WTC11 (cell line): Measurements from ENCODE around the gene GNLY.

ENCODE experiments used
- CBFB ChIP-seq: sonication (generic); formaldehyde crosslinking; IDR thresholded peaks from 2 replicates; pipeline ENCODE4 v1.8.1; 2022; ENCODE audit warnings: mild to moderate bottlenecking, low read depth, missing genetic modification reagents
- CREB1 ChIP-seq: sonication (generic); formaldehyde crosslinking; IDR thresholded peaks from 2 replicates; pipeline ENCODE4 v1.8.0; 2023; ENCODE audit warnings: mild to moderate bottlenecking, missing genetic modification reagents
- ELF4 ChIP-seq: sonication (generic); formaldehyde crosslinking; IDR thresholded peaks from 2 replicates; pipeline ENCODE4 v1.8.1; 2022; ENCODE audit warnings: low read depth, mild to moderate bottlenecking, moderate library complexity, missing genetic modification reagents
- ESRRA ChIP-seq: sonication (generic); formaldehyde crosslinking; IDR thresholded peaks from 2 replicates; pipeline ENCODE4 v1.8.1; 2022; ENCODE audit warnings: mild to moderate bottlenecking, missing genetic modification reagents, borderline replicate concordance
- FOXJ3 ChIP-seq: sonication (generic); formaldehyde crosslinking; IDR thresholded peaks from 2 replicates; pipeline ENCODE4 v1.9.0; 2021; ENCODE audit warnings: missing genetic modification reagents, mild to moderate bottlenecking, borderline replicate concordance
- JAZF1 ChIP-seq: fragments of 250-450 bp; sonication (Bioruptor Pico); IDR thresholded peaks from 2 replicates; pipeline ENCODE4 v1.9.0; 2021; ENCODE audit warnings: moderate library complexity, mild to moderate bottlenecking, inconsistent platforms
- TEAD4 ChIP-seq: sonication (generic); formaldehyde crosslinking; IDR thresholded peaks from 2 replicates; pipeline ENCODE4 v1.8.0; 2022; ENCODE audit warnings: mild to moderate bottlenecking, missing genetic modification reagents
- TF ChIP-seq, protein P1 (sequence below): sonication (generic); formaldehyde crosslinking; IDR thresholded peaks from 2 replicates; pipeline ENCODE4 v1.8.1; 2022; ENCODE audit warnings: mild to moderate bottlenecking, missing genetic modification reagents, moderate library complexity, borderline replicate concordance
- TF ChIP-seq, protein P2 (sequence below): fragments of 200-600 bp; IDR thresholded peaks from 2 replicates; pipeline ENCODE4 v1.8.0; 2022; ENCODE audit warnings: antibody characterized with exemption
- TF ChIP-seq, protein P3 (sequence below): sonication (generic); formaldehyde crosslinking; conservative IDR thresholded peaks from 2 replicates; pipeline ENCODE4 v1.8.1; 2022; ENCODE audit warnings: mild to moderate bottlenecking, missing genetic modification reagents
- TF ChIP-seq, protein P4 (sequence below): sonication (generic); formaldehyde crosslinking; IDR thresholded peaks from 2 replicates; pipeline ENCODE4 v1.8.1; 2022; ENCODE audit warnings: low read depth, missing genetic modification reagents, borderline replicate concordance

DNA sequence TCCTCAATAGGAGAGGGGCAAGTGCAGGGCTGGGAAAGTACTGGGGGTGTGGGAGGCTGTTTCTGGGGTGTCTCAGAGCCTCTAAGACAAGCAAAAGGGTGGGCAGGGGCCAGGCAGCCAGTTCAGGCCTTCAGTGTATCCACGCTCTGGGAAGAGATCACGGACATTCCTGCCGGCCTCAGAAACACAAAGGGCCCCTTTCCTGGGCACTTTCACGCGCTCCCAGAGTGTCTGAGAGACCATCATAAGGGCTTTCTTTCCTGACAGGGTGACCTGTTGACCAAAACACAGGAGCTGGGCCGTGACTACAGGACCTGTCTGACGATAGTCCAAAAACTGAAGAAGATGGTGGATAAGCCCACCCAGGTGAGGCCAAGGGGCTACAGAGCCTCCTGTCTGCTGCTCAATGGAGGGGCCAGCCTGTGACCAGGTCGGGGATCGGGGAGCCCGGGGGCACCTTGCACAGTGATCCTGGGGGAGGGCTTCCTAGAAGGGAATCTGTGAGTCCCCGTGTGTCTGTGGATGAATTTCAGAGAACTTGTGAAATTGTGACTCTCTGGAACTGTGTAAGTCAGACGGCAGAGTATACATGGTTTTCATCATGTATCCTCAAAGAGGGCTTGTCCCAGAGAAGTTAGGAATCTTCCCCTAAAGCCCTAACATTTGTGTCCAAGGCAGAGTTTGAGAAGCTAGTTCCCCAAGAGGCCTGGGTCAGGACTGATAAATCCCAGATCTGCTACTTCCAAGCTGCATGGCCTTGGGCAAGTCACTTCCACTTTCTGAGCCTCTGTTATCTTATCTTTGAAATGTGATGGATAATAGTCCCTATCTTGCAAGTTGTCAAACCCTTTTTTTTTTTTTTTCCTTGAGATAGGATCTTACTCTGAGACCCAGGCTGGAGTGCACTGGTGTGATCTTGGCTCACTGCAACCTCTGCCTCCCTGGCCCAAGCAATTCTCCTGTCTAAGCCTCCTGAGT, 1.8 kb downstream of the GNLY start:
- TF ChIP-seq ELF4 (CRISPR knock-in tag) (no peak), ESRRA (no peak), CBFB (CRISPR knock-in tag) (no peak), CREB1 (CRISPR knock-in tag) (no peak), JAZF1 (CRISPR knock-in tag) (no peak), FOXJ3 (no peak), TEAD4 (no peak)
- TF ChIP-seq, protein P1, sequence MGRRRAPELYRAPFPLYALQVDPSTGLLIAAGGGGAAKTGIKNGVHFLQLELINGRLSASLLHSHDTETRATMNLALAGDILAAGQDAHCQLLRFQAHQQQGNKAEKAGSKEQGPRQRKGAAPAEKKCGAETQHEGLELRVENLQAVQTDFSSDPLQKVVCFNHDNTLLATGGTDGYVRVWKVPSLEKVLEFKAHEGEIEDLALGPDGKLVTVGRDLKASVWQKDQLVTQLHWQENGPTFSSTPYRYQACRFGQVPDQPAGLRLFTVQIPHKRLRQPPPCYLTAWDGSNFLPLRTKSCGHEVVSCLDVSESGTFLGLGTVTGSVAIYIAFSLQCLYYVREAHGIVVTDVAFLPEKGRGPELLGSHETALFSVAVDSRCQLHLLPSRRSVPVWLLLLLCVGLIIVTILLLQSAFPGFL, result no peak
- TF ChIP-seq, protein P2, sequence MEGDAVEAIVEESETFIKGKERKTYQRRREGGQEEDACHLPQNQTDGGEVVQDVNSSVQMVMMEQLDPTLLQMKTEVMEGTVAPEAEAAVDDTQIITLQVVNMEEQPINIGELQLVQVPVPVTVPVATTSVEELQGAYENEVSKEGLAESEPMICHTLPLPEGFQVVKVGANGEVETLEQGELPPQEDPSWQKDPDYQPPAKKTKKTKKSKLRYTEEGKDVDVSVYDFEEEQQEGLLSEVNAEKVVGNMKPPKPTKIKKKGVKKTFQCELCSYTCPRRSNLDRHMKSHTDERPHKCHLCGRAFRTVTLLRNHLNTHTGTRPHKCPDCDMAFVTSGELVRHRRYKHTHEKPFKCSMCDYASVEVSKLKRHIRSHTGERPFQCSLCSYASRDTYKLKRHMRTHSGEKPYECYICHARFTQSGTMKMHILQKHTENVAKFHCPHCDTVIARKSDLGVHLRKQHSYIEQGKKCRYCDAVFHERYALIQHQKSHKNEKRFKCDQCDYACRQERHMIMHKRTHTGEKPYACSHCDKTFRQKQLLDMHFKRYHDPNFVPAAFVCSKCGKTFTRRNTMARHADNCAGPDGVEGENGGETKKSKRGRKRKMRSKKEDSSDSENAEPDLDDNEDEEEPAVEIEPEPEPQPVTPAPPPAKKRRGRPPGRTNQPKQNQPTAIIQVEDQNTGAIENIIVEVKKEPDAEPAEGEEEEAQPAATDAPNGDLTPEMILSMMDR, result no peak
- TF ChIP-seq, protein P3, sequence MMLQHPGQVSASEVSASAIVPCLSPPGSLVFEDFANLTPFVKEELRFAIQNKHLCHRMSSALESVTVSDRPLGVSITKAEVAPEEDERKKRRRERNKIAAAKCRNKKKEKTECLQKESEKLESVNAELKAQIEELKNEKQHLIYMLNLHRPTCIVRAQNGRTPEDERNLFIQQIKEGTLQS (CRISPR knock-in tag), result no peak
- TF ChIP-seq, protein P4, sequence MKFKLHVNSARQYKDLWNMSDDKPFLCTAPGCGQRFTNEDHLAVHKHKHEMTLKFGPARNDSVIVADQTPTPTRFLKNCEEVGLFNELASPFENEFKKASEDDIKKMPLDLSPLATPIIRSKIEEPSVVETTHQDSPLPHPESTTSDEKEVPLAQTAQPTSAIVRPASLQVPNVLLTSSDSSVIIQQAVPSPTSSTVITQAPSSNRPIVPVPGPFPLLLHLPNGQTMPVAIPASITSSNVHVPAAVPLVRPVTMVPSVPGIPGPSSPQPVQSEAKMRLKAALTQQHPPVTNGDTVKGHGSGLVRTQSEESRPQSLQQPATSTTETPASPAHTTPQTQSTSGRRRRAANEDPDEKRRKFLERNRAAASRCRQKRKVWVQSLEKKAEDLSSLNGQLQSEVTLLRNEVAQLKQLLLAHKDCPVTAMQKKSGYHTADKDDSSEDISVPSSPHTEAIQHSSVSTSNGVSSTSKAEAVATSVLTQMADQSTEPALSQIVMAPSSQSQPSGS (CRISPR knock-in tag), result no peak
